ENCODE measurements around the gene KLHL35. TPM values are rescaled to one million over a fixed set of nuclear protein-coding genes. Genes with fewer than 3 reads are reported as not detected.

Gene KLHL35
- polyA plus RNA-seq, 3 donors, result 0.33 to 0.45 TPM; not detected in 1

GRCh38 chr11:75467311-75467710 is 34.3 kb upstream of the KLHL35 start:
- Histone ChIP-seq H3K4me2 (replicated peaks; ENCODE audit: extremely low read depth, low read length, poor library complexity, severe bottlenecking) (no peak overlapping the region), H3K27ac (ENCODE audit: low read depth in 1 of 2, low read length in 2 of 2) (no peak overlapping the region), H3K79me2 (ENCODE audit: insufficient read depth, low read length) (no peaks in the 10 kb centered on the region), H3K9me3 (replicated peaks in 1 of 2; ENCODE audit: control insufficient read depth in 1 of 2, insufficient read depth in 1 of 2, low read length in 2 of 2) (no peaks in the 10 kb centered on the region), H3K4me3 (replicated peaks in 1 of 3; ENCODE audit: low read depth in 2 of 3, low read length in 3 of 3) (no peak overlapping the region), H2AFZ (ENCODE audit: insufficient read depth, low read depth, low read length, poor library complexity, severe bottlenecking) (no peak overlapping the region), H4K20me1 (ENCODE audit: insufficient read depth, low read length) (no peaks in the 10 kb centered on the region), H3K9ac (ENCODE audit: insufficient read depth, low read length, poor library complexity, severe bottlenecking) (no peak overlapping the region), H3K4me1 (ENCODE audit: control insufficient read depth in 1 of 2, insufficient read depth in 2 of 2, low read length in 2 of 2) (no peaks in the 10 kb centered on the region), H3K36me3 (replicated peaks in 1 of 2; ENCODE audit: control insufficient read depth in 1 of 2, insufficient read depth in 2 of 2, low read length in 2 of 2) (peaks cover 0 to 7% of the 10 kb centered on the region in 2 donors), H3K27me3 (ENCODE audit: control insufficient read depth in 2 of 2, insufficient read depth in 2 of 2, low read length in 2 of 2) (no peaks in the 10 kb centered on the region)
- Mint-ChIP-seq H3K4me1 (peaks cover 9% of the 10 kb centered on the region), H3K4me3 (no peak overlapping the region), H3K9me3 (no peaks in the 10 kb centered on the region), H3K27ac (no peak overlapping the region), H3K27me3 (ENCODE audit: low read depth in 3 of 3) (peaks cover 0 to 3% (median 2%) of the 10 kb centered on the region in 3 donors), H3K36me3 (peaks cover 29% of the 10 kb centered on the region in 2 donors)
- DNase-seq, result no peak
- no peak for TF ChIP-seq CTCF (IDR thresholded peaks at IDR 0.05)
- intact Hi-C loops (cut with micrococcal nuclease), result no loop called here
- 94% methylated on average over 6 of the region's 8 CpGs for WGBS (ENCODE audit: insufficient coverage)

GRCh38 chr11:75465701-75466531 is 32.9 kb upstream of the KLHL35 start:
- Histone ChIP-seq H2AFZ (ENCODE audit: insufficient read depth, low read depth, low read length, poor library complexity, severe bottlenecking) (no peak overlapping the region), H3K4me1 (ENCODE audit: control insufficient read depth in 1 of 2, insufficient read depth in 2 of 2, low read length in 2 of 2) (no peaks in the 10 kb centered on the region), H4K20me1 (ENCODE audit: insufficient read depth, low read length) (no peaks in the 10 kb centered on the region), H3K36me3 (replicated peaks in 1 of 2; ENCODE audit: control insufficient read depth in 1 of 2, insufficient read depth in 2 of 2, low read length in 2 of 2) (no peaks in the 10 kb centered on the region), H3K79me2 (ENCODE audit: insufficient read depth, low read length) (no peaks in the 10 kb centered on the region), H3K9ac (ENCODE audit: insufficient read depth, low read length, poor library complexity, severe bottlenecking) (no peak overlapping the region), H3K4me2 (replicated peaks; ENCODE audit: extremely low read depth, low read length, poor library complexity, severe bottlenecking) (no peak overlapping the region), H3K4me3 (replicated peaks in 1 of 3; ENCODE audit: low read depth in 2 of 3, low read length in 3 of 3) (no peak overlapping the region), H3K9me3 (replicated peaks in 1 of 2; ENCODE audit: control insufficient read depth in 1 of 2, insufficient read depth in 1 of 2, low read length in 2 of 2) (no peaks in the 10 kb centered on the region), H3K27me3 (ENCODE audit: control insufficient read depth in 2 of 2, insufficient read depth in 2 of 2, low read length in 2 of 2) (no peaks in the 10 kb centered on the region), H3K27ac (ENCODE audit: low read depth in 1 of 2, low read length in 2 of 2) (no peak overlapping the region)
- peaks cover 25 to 26% of the 10 kb centered on the region in 2 donors for H3K36me3 Mint-ChIP-seq
- no peak for TF ChIP-seq CTCF (IDR thresholded peaks at IDR 0.05)
- no peak for DNase-seq
- no peak overlapping the region for H3K4me3 Mint-ChIP-seq
- H3K4me1 Mint-ChIP-seq, result peaks cover 9% of the 10 kb centered on the region
- H3K9me3 Mint-ChIP-seq, result no peaks in the 10 kb centered on the region
- peaks cover 0 to 3% (median 2%) of the 10 kb centered on the region in 3 donors for H3K27me3 Mint-ChIP-seq (ENCODE audit: low read depth in 3 of 3)
- peak overlapping the region in 1 of 7 donors; percentile 26 for H3K27ac Mint-ChIP-seq
- intact Hi-C loops (cut with micrococcal nuclease), result no loop called here
- 97% methylated on average over 11 of the region's 11 CpGs for WGBS (ENCODE audit: insufficient coverage)

Data from CD14-positive monocyte (primary cell).